ENCODE results near the gene PTPRZ1. TPM values are rescaled to one million over a fixed set of nuclear protein-coding genes. Genes with fewer than 3 reads are reported as not detected.

PTPRZ1 gene
- total and polyA plus RNA-seq, 4 donors = 1.1 to 11.6 (median 2.9) TPM

DNA sequence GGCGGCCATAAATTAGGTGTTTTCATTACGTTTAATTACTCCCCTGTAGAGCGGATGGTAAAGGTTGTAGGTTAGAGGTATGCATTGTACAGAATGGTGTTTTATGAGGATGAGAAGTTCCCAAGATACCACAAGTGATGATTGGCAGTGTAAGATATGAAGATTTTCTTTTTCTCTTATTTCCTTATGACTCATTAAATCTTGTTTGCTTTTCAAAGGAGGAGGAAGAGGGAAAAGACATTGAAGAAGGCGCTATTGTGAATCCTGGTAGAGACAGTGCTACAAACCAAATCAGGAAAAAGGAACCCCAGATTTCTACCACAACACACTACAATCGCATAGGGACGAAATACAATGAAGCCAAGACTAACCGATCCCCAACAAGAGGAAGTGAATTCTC lies 137.2 kb downstream of the PTPRZ1 start:
- Histone ChIP-seq H3K9ac (ENCODE audit: insufficient read depth in 1 of 2, low read length in 2 of 2) (no peak overlapping the region), H3K27me3 (ENCODE audit: control insufficient read depth in 3 of 3, insufficient read depth in 3 of 3, low read length in 2 of 3) (no peaks in the 10 kb centered on the region), H3K4me3 (no peak overlapping the region), H3K27ac (ENCODE audit: low read depth in 1 of 2, low read length in 1 of 2) (no peak overlapping the region), H3K9me3 (ENCODE audit: control insufficient read depth in 4 of 4, insufficient read depth in 3 of 4, low read length in 3 of 4) (no peaks in the 10 kb centered on the region), H3K36me3 (ENCODE audit: control insufficient read depth in 4 of 4, insufficient read depth in 4 of 4, low read length in 4 of 4) (no peaks in the 10 kb centered on the region), H3K4me1 (ENCODE audit: control insufficient read depth in 5 of 5, insufficient read depth in 5 of 5, low read length in 5 of 5) (no peaks in the 10 kb centered on the region)
- WGBS, 2 donors = 93 to 97% methylated on average over 7 of the region's 7 CpGs
- no peak for ATAC-seq (ENCODE audit: insufficient read depth, low FRiP score)
- no peak for DNase-seq
- TF ChIP-seq CTCF (IDR thresholded peaks at IDR 0.05; ENCODE audit: control extremely low read depth, extremely low read depth) = no peak

DNA sequence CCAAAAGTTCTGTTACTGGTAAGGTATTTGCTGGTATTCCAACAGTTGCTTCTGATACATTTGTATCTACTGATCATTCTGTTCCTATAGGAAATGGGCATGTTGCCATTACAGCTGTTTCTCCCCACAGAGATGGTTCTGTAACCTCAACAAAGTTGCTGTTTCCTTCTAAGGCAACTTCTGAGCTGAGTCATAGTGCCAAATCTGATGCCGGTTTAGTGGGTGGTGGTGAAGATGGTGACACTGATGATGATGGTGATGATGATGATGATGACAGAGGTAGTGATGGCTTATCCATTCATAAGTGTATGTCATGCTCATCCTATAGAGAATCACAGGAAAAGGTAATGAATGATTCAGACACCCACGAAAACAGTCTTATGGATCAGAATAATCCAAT lies 140.1 kb downstream of the PTPRZ1 start:
- no peak overlapping the region for H3K4me3 ChIP-seq
- TF ChIP-seq CTCF (IDR thresholded peaks at IDR 0.05; ENCODE audit: control extremely low read depth, extremely low read depth) = no peak
- H3K36me3 ChIP-seq (ENCODE audit: control insufficient read depth in 4 of 4, insufficient read depth in 4 of 4, low read length in 4 of 4) = no peaks in the 10 kb centered on the region
- H3K9ac ChIP-seq (ENCODE audit: insufficient read depth in 1 of 2, low read length in 2 of 2) = no peak overlapping the region
- ATAC-seq (ENCODE audit: insufficient read depth, low FRiP score) (no peak), DNase-seq (no peak)
- WGBS, 2 donors = 41 to 54% methylated on average over 2 of the region's 2 CpGs
- H3K27me3 ChIP-seq (ENCODE audit: control insufficient read depth in 3 of 3, insufficient read depth in 3 of 3, low read length in 2 of 3) = no peaks in the 10 kb centered on the region
- H3K9me3 ChIP-seq (ENCODE audit: control insufficient read depth in 4 of 4, insufficient read depth in 3 of 4, low read length in 3 of 4) = no peaks in the 10 kb centered on the region
- no peaks in the 10 kb centered on the region for H3K4me1 ChIP-seq (ENCODE audit: control insufficient read depth in 5 of 5, insufficient read depth in 5 of 5, low read length in 5 of 5)
- H3K27ac ChIP-seq (ENCODE audit: low read depth in 1 of 2, low read length in 1 of 2) = no peak overlapping the region

- TF ChIP-seq CTCF (IDR thresholded peaks at IDR 0.05; ENCODE audit: control extremely low read depth, extremely low read depth) = no peak
- no peaks in the 10 kb centered on the region for H3K36me3 ChIP-seq (ENCODE audit: control insufficient read depth in 4 of 4, insufficient read depth in 4 of 4, low read length in 4 of 4)
- WGBS, 2 donors = 87 to 91% methylated on average over 3 of the region's 3 CpGs
Observed at GRCh38 chr7:122013630-122014029, 140.7 kb downstream of the PTPRZ1 start.

GRCh38 chr7:122014697-122015096 lies 141.7 kb downstream of the PTPRZ1 start:
- no peaks in the 10 kb centered on the region for H3K9me3 ChIP-seq (ENCODE audit: control insufficient read depth in 4 of 4, insufficient read depth in 3 of 4, low read length in 3 of 4)
- ATAC-seq (ENCODE audit: insufficient read depth, low FRiP score) (no peak), DNase-seq (no peak)
- H3K9ac ChIP-seq (ENCODE audit: insufficient read depth in 1 of 2, low read length in 2 of 2) = no peak overlapping the region
- no peaks in the 10 kb centered on the region for H3K36me3 ChIP-seq (ENCODE audit: control insufficient read depth in 4 of 4, insufficient read depth in 4 of 4, low read length in 4 of 4)
- WGBS, 2 donors = 87 to 94% methylated on average over 1 of the region's 1 CpG
- no peak for TF ChIP-seq CTCF (IDR thresholded peaks at IDR 0.05; ENCODE audit: control extremely low read depth, extremely low read depth)
- no peak overlapping the region for H3K4me3 ChIP-seq
- no peaks in the 10 kb centered on the region for H3K27me3 ChIP-seq (ENCODE audit: control insufficient read depth in 3 of 3, insufficient read depth in 3 of 3, low read length in 2 of 3)
- no peaks in the 10 kb centered on the region for H3K4me1 ChIP-seq (ENCODE audit: control insufficient read depth in 5 of 5, insufficient read depth in 5 of 5, low read length in 5 of 5)
- no peak overlapping the region for H3K27ac ChIP-seq (ENCODE audit: low read depth in 1 of 2, low read length in 1 of 2)

More at GRCh38 chr7:122013630-122014029, 140.7 kb downstream of the PTPRZ1 start:
- Histone ChIP-seq H3K4me1 (ENCODE audit: control insufficient read depth in 5 of 5, insufficient read depth in 5 of 5, low read length in 5 of 5) (no peaks in the 10 kb centered on the region), H3K9ac (ENCODE audit: insufficient read depth in 1 of 2, low read length in 2 of 2) (no peak overlapping the region), H3K27ac (ENCODE audit: low read depth in 1 of 2, low read length in 1 of 2) (no peak overlapping the region), H3K27me3 (ENCODE audit: control insufficient read depth in 3 of 3, insufficient read depth in 3 of 3, low read length in 2 of 3) (no peaks in the 10 kb centered on the region), H3K9me3 (ENCODE audit: control insufficient read depth in 4 of 4, insufficient read depth in 3 of 4, low read length in 3 of 4) (no peaks in the 10 kb centered on the region), H3K4me3 (no peak overlapping the region)
- ATAC-seq (ENCODE audit: insufficient read depth, low FRiP score) (no peak), DNase-seq (no peak)

Data from lung (tissue), 12 donors.